B cell (primary cell): ENCODE data around the gene MAGI2. TPM values are rescaled to one million over a fixed set of nuclear protein-coding genes. Genes with fewer than 3 reads are reported as not detected.

Experiments used
- ATAC-seq: fragments of 200-7000 bp; cut with Tn5 transposase; one replicate; pipeline ENCODE4 v1.10.0; 2021; ENCODE audit warnings: low read depth, mild to moderate bottlenecking, moderate number of reproducible peaks, moderate library complexity
- CTCF ChIA-PET: fragments of 350-600 bp; sonication (Branson Sonifier 250); formaldehyde crosslinking; loops from one replicate; lab custom pipeline; 2021; ENCODE audit warnings: antibody characterized with exemption, inconsistent platforms; lab: Charles Lee
- POLR2A ChIA-PET: fragments of 350-600 bp; sonication (Branson Sonifier 250); formaldehyde crosslinking; loops from one replicate; lab custom pipeline; 2021; ENCODE audit warnings: antibody characterized with exemption; lab: Charles Lee
- DNase-seq: peaks from one replicate; pipeline ENCODE4 v3.0.0; 2013
- H2AFZ ChIP-seq: 2 replicates; pipeline ENCODE4 v1.6.1; 2012; ENCODE audit warnings: mild to moderate bottlenecking, low read depth, low read length; ENCODE audit not compliant: insufficient read depth, poor library complexity, severe bottlenecking
- H3K27ac ChIP-seq, 2 donors: 1 replicate in 1 of 2; 2 replicates in 1 of 2; pipeline ENCODE4 v1.5.1; 2012 to 2013; ENCODE audit warnings: low read length in 2 of 2, mild to moderate bottlenecking in 2 of 2, moderate library complexity in 1 of 2
- H3K27me3 ChIP-seq, 4 experiments: fragments of 200-600 bp in 1 of 4; sonication (generic) in 1 of 4; replicated peaks in 1 of 4; 1 replicate in 2 of 4; 2 replicates in 2 of 4; pipeline versions ENCODE4 v1.6.1 to v1.7.0; 2013 to 2016; ENCODE audit warnings: low read length in 3 of 4, mild to moderate bottlenecking in 2 of 4, mixed read lengths in 1 of 4, moderate library complexity in 1 of 4; ENCODE audit not compliant: insufficient read depth in 4 of 4, control insufficient read depth in 3 of 4; ENCODE audit errors: control extremely low read depth in 1 of 4
- H3K36me3 ChIP-seq, 2 experiments: replicated peaks in 1 of 2; 1 replicate in 1 of 2; 2 replicates in 1 of 2; pipeline versions ENCODE4 v1.6.1 to v1.7.1; 2013; ENCODE audit warnings: low read length in 1 of 2; ENCODE audit not compliant: insufficient read depth in 2 of 2, control insufficient read depth in 1 of 2; ENCODE audit errors: control extremely low read depth in 1 of 2, extremely low read depth in 1 of 2
- H3K4me1 ChIP-seq, 2 donors: fragments of 200-600 bp in 1 of 2; sonication (generic) in 1 of 2; 1 replicate in 1 of 2; 2 replicates in 1 of 2; pipeline versions ENCODE4 v1.5.1 to v1.6.1; 2013 to 2017; ENCODE audit warnings: low read length in 2 of 2; ENCODE audit not compliant: control insufficient read depth in 2 of 2, insufficient read depth in 2 of 2
- H3K4me2 ChIP-seq: replicated peaks from 2 replicates; pipeline ENCODE3; 2012; ENCODE audit warnings: mild to moderate bottlenecking, low read depth, low read length; ENCODE audit not compliant: poor library complexity, severe bottlenecking
- H3K4me3 ChIP-seq, 5 experiments: fragments of 200-600 bp in 1 of 5; sonication (generic) in 1 of 5; 1 replicate in 3 of 5; 2 replicates in 2 of 5; pipeline versions ENCODE4 v1.5.1 to v1.7.0; 2011 to 2016; ENCODE audit warnings: low read length in 4 of 5, mild to moderate bottlenecking in 4 of 5, low read depth in 2 of 5, control low read depth in 1 of 5, moderate library complexity in 1 of 5; ENCODE audit not compliant: insufficient read depth in 1 of 5; ENCODE audit errors: control extremely low read depth in 1 of 5, extremely low read depth in 1 of 5
- H3K79me2 ChIP-seq: fragments of 200-600 bp; sonication (generic); one replicate; pipeline ENCODE4 v1.6.0; 2016; ENCODE audit warnings: low read length; ENCODE audit not compliant: control insufficient read depth, insufficient read depth
- H3K9ac ChIP-seq: fragments of 200-600 bp; sonication (generic); 2 replicates; pipeline ENCODE4 v1.6.1; 2017; ENCODE audit warnings: mild to moderate bottlenecking, low read length, moderate library complexity
- H3K9me3 ChIP-seq, 3 donors: one replicate each; pipeline versions ENCODE4 v1.6.1 to v1.7.1; 2013; ENCODE audit warnings: low read length in 2 of 3; ENCODE audit not compliant: control insufficient read depth in 2 of 3, insufficient read depth in 1 of 3; ENCODE audit errors: control extremely low read depth in 1 of 3
- H4K20me1 ChIP-seq: 2 replicates; pipeline ENCODE4 v1.6.0; 2012; ENCODE audit warnings: mild to moderate bottlenecking, low read length; ENCODE audit not compliant: insufficient read depth, control insufficient read depth, poor library complexity, severe bottlenecking
- H3K27ac Mint-ChIP-seq: one replicate; pipeline ENCODE4 v1.8.0; 2021; ENCODE audit warnings: mixed read lengths
- H3K27me3 Mint-ChIP-seq: one replicate; pipeline ENCODE4 v1.8.0; 2021; ENCODE audit warnings: mixed read lengths
- H3K4me1 Mint-ChIP-seq: one replicate; pipeline ENCODE4 v1.8.0; 2021; ENCODE audit warnings: mixed read lengths
- H3K4me3 Mint-ChIP-seq: one replicate; pipeline ENCODE4 v1.8.0; 2021; ENCODE audit warnings: mixed read lengths
- H3K9me3 Mint-ChIP-seq: one replicate; pipeline ENCODE4 v1.8.0; 2022; ENCODE audit warnings: mixed read lengths; ENCODE audit not compliant: insufficient read depth
- CTCF ChIP-seq: fragments of 200-600 bp; IDR thresholded peaks from one replicate; pipeline ENCODE4 v1.8.0; 2022; ENCODE audit warnings: antibody characterized with exemption, mild to moderate bottlenecking
- EZH2 ChIP-seq: IDR thresholded peaks from 2 replicates; pipeline ENCODE4 v1.6.1; 2012; ENCODE audit warnings: borderline replicate concordance, low read depth, mild to moderate bottlenecking, moderate library complexity, low read length; ENCODE audit not compliant: insufficient read depth, poor library complexity, severe bottlenecking
- WGBS: methylation state at CpG from one replicate; pipeline ENCODE4 v1.1.5; 2013; ENCODE audit warnings: missing lambda C conversion rate; ENCODE audit not compliant: insufficient coverage; 5-methylcytosine and 5-hydroxymethylcytosine counted together
- intact Hi-C: fragments of 100-400 bp; cut with micrococcal nuclease; formaldehyde crosslinking; loops from one replicate; pipeline ENCODE4 v1.10.0; 2022
- polyA plus RNA-seq: library from polyadenylated mRNA; depleted of rRNA; stranded (reverse); fragments of >200 nt; gene quantifications from 2 replicates; pipeline ENCODE4 v1.2.3, GENCODE V29; 2012
- total RNA-seq, 2 donors: library from RNA; stranded (reverse); fragments of 120-200 nt in 1 of 2; gene quantifications; 1 replicate in 1 of 2; 2 replicates in 1 of 2; pipeline versions ENCODE4 v1.2.3 to v1.2.4, GENCODE V29; 2013 to 2022

MAGI2 gene
- total and polyA plus RNA-seq, 2 donors (not counting 1 experiment from before 2014, with no cell fraction given), result 0.16 to 0.64 TPM

- no peaks in the 10 kb centered on the region for H4K20me1 ChIP-seq
- H3K9ac ChIP-seq, result no peak overlapping the region
- H2AFZ ChIP-seq, result no peak overlapping the region
- ChIA-PET POLR2A (no interaction called here), CTCF (no interaction called here)
- no peak overlapping the region for H3K4me3 ChIP-seq
- H3K27ac Mint-ChIP-seq, result no peak overlapping the region
- ATAC-seq (no peak), DNase-seq (no peak)
- H3K27me3 ChIP-seq, result no peaks in the 10 kb centered on the region
- no peaks in the 10 kb centered on the region for H3K4me1 ChIP-seq
- intact Hi-C loops, result no loop called here
- no peak overlapping the region for H3K4me2 ChIP-seq
- TF ChIP-seq EZH2, result no peak
- no peak for TF ChIP-seq CTCF
- no peak overlapping the region for H3K27ac ChIP-seq
- no peaks in the 10 kb centered on the region for H3K36me3 ChIP-seq
- H3K79me2 ChIP-seq, result no peaks in the 10 kb centered on the region
- H3K27me3 Mint-ChIP-seq, result no peaks in the 10 kb centered on the region
- H3K4me1 Mint-ChIP-seq, result peaks cover 2% of the 10 kb centered on the region
- 100% methylated on average over 1 of the region's 3 CpGs for WGBS
- no peak overlapping the region for H3K4me3 Mint-ChIP-seq
- H3K9me3 Mint-ChIP-seq, result no peaks in the 10 kb centered on the region
- H3K9me3 ChIP-seq, result no peaks in the 10 kb centered on the region
Observed at GRCh38 chr7:77980087-77980713, 1473.3 kb downstream of the MAGI2 start.

GRCh38 chr7:77979219-77979618 is 1474.2 kb downstream of the MAGI2 start:
- H3K27me3 Mint-ChIP-seq, result no peaks in the 10 kb centered on the region
- H3K27ac Mint-ChIP-seq, result no peak overlapping the region
- TF ChIP-seq CTCF, result no peak
- TF ChIP-seq EZH2, result no peak
- no peak overlapping the region for H3K4me2 ChIP-seq
- no peak overlapping the region for H3K9ac ChIP-seq
- no peaks in the 10 kb centered on the region for H3K27me3 ChIP-seq
- ChIA-PET POLR2A (no interaction called here), CTCF (no interaction called here)
- WGBS, result 83% methylated on average over 4 of the region's 5 CpGs
- no peaks in the 10 kb centered on the region for H3K9me3 Mint-ChIP-seq
- intact Hi-C loops, result no loop called here
- ATAC-seq (no peak), DNase-seq (no peak)
- H3K9me3 ChIP-seq, result no peaks in the 10 kb centered on the region
- H3K4me3 Mint-ChIP-seq, result no peak overlapping the region
- no peaks in the 10 kb centered on the region for H3K4me1 ChIP-seq
- no peak overlapping the region for H2AFZ ChIP-seq
- H3K79me2 ChIP-seq, result no peaks in the 10 kb centered on the region
- no peak overlapping the region for H3K27ac ChIP-seq
- no peaks in the 10 kb centered on the region for H4K20me1 ChIP-seq
- H3K4me3 ChIP-seq, result no peak overlapping the region
- H3K36me3 ChIP-seq, result no peaks in the 10 kb centered on the region
- peaks cover 2% of the 10 kb centered on the region for H3K4me1 Mint-ChIP-seq
